HuH-7.5 (cell line): ENCODE measurements around the gene ZAP70.

Experiments used
- DNase-seq: peaks from one replicate; pipeline ENCODE4 v3.0.0; 2011; ENCODE audit warnings: low spot score

Gene ZAP70

DNA sequence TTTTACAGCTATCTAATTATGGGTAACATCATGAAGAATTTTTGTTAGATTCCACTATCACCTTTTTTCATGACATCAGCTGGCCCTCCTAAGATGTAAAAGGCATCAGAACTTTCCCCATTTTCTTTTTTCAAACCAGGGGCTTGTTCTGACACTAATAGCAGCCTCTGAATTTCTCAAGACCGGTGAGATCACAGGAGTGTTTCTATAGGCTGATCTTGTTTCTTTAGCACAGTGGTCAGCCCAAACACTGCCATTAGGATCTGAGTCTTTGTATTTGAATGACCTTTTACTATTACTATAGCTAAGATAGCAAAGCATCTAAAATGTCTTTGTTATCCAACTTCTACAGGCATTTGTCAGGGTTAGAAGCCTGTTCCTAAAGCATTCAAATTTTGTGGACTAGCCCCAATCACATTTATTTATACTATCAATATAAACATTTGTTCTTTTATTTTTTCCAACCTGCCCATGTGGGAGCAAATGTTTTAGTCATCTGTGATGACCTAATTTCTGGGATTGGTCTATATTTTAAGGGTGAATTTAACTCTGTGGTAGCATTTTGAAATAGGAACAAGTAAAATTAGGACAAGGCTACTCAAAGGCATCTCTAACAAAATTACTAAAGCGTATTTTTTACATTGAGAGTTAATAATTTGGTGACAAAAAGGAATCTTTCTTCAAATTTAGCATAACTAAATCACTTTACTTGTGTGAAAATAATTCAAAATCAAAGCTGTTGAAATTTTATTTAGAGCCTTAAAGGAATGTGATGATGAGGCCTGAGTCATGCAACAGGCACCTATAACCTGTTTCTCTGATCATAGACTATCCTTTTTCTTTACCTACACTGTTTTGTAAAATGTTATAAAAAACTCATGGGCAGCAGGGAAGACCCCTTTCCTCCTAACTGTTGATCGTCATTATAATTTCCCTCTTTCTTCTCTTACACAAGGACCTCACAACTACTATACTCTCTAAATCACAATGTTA, 39.3 kb downstream of the ZAP70 start:
- no peak for DNase-seq

DNA sequence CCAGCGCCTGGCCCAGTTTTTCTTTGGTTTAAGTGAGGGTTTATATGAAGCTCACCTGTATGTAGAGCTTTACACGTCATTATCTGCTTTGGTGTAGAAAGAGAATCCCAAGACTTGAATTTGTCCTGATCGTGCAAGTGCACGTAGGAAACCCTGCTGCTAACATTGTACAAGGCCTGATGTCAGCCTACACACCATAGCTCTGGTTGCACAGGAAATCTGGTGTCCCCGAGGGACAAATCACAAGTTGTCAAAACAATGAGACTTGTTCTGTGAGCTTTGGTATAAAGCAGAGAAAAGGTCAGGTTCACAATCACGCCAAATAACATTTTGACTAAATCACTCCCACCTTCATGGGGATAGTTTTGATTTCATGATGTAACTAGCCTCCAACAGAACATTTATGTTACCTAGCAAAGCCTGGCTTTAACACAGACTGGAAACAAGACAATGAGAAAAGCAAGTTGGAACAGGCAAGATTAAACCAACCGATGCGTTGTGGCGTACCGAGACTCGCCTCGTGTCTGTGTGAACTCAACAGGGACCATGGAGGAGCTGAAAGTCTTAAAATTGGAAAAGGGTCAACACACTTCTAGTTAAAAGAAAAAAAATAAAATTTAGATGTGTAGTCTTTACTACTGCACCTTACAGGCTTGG, 41.4 kb downstream of the ZAP70 start:
- no peak for DNase-seq

DNA sequence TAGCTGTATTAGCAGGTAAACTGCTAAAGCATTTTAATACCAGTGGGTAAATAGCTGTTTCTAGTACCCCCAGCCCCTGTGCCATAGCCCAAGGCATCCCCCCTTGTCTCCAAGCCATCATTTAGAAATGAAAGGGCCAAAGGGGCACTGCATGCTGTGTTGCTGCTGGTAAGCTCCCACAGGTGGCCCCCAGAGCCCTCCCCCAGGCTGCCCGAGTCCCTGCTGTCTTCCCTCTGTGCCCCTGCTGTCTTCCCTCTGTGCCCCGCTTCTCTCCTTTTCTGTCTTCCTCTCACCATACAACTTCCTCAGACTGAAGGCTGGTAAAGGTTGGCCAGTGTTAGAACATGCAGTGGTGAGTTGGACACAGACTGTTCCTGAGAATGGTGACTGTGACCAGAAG, 42.1 kb downstream of the ZAP70 start:
- no peak for DNase-seq

- no peak for DNase-seq
These were observed 43.7 kb downstream of the ZAP70 start for GRCh38 chr2:97757062-97757461.

DNA sequence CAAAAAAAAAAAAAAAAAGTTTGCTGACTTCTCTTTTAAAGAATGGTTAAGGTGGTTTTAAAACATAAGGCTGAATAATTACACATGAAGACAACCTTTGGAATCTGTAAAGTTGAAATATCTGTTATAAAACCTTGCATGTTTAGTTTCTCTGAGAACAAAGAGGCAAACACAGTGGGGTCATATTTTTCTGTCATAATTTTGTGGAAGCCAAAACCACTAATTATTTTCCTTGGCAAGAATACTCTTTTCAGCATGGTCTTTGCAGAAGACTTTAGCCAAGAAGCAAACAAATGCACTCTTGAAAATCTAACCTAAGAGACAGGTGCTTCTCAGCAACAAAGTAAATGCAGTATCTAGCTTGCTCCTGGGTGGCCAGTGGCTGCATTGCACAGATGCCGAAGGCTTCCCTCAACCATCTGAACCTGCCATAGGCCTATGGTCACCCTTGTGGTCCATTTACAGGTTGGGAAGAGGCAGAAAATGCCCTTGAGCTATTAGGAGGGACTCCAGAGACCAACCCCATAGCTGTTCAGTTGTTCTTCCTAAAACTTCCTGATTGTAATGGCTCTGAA, 44.8 kb downstream of the ZAP70 start:
- no peak for DNase-seq

DNA sequence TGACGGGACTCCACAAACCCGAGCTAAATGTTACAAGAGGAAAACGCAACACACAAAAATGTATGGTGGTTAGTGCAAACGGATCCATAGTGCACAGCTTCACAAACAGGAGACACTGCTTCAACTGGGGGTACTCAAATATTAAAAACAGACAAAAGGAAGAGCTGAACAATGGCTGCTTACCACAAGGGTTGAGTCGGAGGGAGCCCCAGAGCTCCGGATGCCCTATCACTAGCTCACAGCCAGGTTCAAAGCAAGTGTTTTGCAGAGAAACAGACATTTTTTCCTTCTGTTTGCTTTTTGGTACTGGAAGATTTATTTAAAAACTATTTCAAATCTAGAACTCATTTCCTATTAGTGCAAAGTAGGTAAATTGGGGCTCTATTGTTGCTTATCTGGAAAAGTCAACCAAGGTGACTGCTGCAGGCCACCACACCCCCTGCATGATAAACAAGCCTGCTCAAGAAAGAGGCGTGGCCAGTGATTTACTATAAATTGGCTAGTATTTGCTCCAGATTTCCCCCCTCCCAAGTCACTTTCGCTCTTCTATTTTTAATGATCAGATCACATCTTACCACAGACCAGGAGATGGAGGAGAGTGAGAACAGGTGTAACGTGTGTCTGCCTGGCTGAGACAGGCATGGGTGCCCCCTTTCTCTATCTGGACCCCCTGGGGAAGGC, 46.5 kb downstream of the ZAP70 start:
- no peak for DNase-seq

DNA sequence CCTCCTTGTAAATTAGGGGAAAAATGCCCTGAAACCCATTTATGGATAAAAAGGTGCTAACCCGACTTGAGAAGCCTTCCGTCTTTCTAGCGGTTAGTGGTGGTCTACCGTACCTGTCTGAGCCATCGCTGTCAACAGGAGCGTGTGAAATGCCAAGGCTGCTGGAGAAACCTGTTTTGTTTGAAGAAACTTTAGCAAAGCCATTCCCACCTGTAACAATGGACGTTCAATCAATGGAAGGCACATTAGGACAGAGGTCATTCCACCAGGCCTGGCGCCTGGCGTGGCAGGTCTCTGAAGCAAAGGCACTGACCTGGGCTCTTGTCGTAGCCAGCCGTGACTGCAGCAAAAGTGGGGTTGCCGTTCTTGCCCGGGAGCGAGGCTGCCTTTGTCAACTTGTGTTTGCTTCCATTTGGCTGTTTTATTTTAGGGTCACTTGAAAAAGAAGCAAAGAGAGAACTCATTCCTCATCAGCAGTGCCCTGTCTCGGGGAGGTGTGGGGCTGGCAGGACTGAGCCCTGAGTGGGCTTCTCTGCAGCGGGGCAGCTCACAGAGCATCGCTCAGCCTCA, 47.2 kb downstream of the ZAP70 start:
- DNase-seq, result no peak

- DNase-seq, result no peak
These were observed 47.8 kb downstream of the ZAP70 start for GRCh38 chr2:97761192-97761591.

DNA sequence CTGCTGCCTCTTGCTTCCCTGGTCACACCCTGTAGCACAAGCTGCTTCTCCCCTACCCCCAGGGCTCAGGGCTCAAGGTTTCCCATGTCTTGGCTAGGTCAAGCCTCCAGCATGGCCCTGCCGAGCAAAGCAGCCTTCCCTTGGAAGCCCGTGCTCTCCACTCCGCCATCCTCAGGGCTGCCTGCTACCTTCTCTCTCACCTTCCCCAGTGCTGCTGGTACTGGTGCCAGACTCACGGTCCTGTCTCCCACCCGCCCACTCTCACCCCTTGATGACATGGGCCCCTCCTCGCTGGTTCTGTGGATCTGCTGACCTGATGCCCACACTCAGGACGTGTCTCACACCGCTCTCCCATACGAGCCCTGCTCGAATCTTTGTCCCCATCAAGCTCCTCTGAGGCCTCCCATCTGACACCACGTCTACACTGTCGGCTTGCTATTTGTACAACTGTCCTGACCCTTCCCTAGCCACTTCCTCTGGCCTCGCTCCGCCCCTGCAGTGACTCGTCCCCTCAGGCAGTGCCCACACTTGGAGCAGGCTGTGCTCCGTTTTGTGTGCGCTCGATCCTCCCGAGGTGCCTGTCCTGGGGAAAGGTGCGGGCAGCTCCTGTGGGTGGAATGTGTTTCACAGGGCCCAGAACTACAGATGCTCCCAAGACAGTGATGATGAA, 49.9 kb downstream of the ZAP70 start:
- DNase-seq, result no peak

DNA sequence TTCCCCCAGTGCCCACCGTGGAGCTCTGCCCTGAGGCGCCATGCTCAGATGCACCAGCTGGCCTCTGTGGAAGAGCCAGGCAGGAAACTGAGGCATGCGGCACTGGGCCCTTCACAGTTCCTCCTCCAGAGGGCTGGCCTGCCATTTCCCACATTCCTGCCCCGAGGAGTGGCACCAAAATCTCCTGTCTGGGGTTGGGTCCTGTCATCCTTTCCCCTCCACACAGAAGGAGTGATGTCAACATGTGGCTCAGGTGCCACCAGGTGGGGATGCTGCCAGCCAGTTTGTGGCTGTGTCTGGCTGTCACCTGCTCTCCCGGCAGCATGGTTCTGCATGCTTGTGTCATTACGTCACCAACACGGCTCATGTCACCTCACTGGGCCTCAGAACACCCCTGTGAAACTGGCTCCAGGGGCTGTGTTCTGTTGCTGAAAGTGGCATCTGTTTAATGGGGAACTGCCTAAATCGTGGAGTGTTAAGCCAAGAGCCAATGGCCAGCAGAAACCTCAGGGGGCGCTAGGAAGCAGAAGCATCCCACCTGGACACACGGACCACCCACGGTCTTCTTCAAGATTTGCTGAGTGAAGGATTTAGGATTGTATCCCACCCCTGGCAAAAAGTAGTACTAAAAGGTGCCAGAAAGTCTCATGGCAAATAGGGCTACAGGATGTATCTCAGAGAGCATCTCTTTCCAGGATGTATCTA, 51.3 kb downstream of the ZAP70 start:
- DNase-seq, result no peak

- DNase-seq, result no peak
These were observed 52.6 kb downstream of the ZAP70 start for GRCh38 chr2:97765933-97766332.

GRCh38 chr2:97766567-97766966, 53.2 kb downstream of the ZAP70 start:
- no peak for DNase-seq

DNA sequence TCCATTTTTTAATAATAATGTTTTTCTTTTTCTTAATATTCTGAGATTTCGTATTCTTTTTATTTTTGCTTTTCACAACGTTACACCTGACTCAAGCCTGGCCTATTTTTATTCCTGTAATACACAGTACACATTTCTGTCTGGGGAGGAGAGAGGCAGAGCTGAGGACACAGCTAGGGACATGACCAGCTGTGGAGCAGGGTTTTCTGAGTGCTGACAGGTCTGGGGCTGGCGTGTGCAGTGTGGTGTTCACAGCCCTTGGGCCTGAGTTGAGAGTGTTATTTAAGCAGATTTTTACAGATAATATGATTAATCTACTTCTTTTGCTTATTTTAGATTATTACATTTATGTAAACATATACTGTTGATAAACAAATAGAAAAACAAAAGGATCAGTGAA, 55.9 kb downstream of the ZAP70 start:
- DNase-seq, result no peak

DNA sequence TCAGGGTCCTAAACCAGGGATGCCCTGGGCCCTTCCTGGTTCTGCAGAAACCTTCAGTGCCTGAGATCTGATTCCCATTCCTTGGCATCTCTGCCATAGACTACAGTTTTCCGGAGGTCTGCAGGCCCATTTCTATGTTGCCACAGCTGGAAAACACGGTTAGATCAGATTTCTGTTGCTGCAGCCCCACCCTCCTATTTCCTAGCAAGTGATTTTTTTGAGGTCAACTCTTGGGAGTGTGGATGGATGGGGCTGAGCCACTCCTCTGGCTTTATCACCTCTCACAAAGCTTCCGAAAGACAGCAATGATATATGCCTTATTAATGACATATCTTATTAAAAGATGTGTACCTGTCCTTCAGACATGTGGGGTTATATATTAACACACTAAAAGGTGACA, 56.3 kb downstream of the ZAP70 start:
- DNase-seq, result no peak

DNA sequence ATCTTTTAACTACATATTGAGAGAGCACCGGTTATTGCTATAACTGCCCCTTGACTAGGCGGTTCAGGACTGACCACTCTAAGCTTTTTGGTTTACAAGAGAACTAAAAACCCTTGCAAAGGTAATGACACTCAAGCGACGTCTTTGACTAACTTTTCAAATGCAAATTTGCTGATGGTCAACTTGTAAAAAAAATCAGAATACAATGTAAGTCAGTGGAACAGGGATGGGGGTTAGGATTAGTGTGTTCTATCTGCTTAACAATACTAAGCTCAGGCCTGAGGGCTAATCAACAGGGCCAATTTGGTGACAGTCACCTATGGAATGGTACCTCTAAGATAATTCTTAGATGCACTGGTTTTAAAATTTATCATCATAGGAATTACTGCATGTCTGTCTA, 57.1 kb downstream of the ZAP70 start:
- no peak for DNase-seq

GRCh38 chr2:97774425-97774824, 61.0 kb downstream of the ZAP70 start:
- peak; percentile 47 for DNase-seq

DNA sequence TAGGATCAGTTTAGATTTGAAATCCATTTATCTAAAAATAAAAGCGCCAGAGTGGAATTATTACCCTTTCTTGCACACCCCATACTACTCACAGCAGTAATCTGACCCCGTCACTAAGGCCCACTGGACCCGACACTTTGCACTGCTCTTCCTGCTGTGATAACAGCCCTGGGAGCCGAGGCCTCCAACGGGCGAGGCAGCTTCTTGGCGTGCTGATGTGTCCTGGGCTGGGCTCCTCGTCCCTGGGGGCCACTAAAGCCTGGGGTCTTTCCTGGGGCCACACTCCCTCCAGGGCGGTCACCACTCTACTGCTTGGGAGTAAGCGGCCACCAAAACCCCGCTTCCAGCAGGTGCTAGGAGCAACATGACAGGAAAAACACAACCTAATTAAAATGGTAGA, 61.7 kb downstream of the ZAP70 start:
- no peak for DNase-seq

DNA sequence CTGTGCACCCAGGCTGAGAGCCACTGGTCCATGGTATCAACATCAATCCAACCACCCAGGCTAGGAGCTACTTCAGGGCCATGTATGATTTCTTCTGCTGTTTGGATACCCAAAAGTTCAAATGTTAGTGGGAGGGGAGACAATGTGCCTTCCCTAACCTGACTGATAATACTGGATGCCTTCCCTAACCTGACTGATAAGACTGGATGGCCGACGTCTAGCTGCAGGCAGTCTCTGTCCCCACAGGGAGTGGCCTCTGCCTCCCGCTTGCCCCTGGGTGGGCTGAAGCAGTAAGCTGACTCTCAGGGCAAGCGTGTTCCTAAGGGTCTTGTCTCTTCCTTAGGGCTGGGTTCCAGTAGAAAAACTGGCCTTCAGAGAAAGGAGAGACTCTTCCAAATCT, 65.8 kb downstream of the ZAP70 start:
- no peak for DNase-seq

DNA sequence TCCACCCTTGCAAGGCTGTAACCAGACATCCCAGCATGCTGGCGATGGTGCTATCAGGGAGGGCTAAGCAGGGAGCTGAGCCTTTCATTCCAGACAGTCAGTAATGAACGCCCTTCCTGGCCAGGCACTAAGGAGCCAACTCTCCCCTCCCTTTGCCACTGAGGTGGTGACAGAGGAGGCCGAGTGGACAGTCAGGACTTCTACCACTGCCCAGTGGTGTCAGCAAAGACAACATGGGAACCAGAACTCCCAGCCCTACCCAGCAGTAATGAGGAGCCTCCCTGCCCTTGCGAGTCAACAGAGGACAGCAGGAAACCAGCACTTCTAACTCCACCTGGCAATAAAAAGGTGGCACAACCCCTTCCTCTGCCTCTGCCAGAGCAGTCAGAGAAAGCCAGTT, 68.6 kb downstream of the ZAP70 start:
- DNase-seq, result no peak

DNA sequence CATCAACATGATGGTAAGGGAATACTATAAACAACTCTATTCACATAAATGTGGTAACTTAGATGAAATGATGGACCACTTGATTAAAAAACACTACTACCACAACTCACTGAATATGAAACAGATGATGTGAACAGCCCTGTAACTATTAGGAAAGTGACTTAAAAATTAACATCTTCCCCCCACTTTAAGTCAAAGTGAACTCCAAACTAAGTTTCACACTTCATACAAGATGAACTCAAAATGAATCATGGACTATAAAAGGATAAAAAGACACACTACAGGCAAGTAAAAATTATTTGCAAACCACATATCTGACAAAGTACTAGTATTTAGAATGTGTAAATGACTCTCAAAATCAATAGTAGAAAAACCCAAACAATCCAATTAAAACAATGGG, 71.6 kb downstream of the ZAP70 start:
- DNase-seq, result no peak

GRCh38 chr2:97785818-97786217, 72.4 kb downstream of the ZAP70 start:
- no peak for DNase-seq
